Measurements from ENCODE around the gene COL28A1. TPM values are rescaled to one million over a fixed set of nuclear protein-coding genes. Genes with fewer than 3 reads are reported as not detected.
"Not testable (repeated sequence)": the region's sequence is repeated elsewhere in the genome, so short reads cannot be mapped to it uniquely, and the experiment has no call there.

Gene COL28A1
- total and polyA plus RNA-seq, 2 of the 13 experiments (the other 11 are each of a cell fraction or from before 2014, with no cell fraction given), result 0.07 to 0.15 TPM

DNA sequence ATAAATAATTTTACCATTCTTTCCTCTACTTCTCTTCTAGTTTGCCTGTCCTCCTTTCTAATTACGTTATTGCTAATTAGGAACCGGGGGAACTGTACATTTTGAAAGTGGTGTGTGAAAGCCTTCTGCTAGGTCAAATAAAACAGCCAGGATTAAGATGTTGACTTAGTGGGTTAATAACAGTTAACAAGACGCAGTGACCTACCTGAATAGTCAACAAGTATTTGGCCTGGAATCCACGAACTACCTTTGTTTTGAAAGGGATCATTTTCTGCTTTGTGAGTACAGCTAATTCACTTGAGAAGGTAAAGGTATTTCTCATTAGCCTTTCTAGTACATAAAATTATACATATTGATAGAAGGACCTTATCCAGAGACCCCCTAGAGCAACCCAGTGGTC is 139.9 kb downstream of the COL28A1 start:
- intact Hi-C loops (cut with micrococcal nuclease; ENCODE audit: unreplicated experiment) (no loop called here), in situ Hi-C loops (cut with HindIII; ENCODE audit: extremely low pct_ligation_motif_present, low pct_unique_long_range_greater_than_20kb) (no loop called here)
- Histone ChIP-seq H3K4me2 (ENCODE audit: low read depth, low read length) (no peak overlapping the region), H3K9ac (ENCODE audit: insufficient read depth, low read depth, low read length) (no peak overlapping the region), H3K4me3 (replicated peaks in 1 of 3; ENCODE audit: insufficient read depth in 1 of 3, low read depth in 2 of 3, low read length in 3 of 3) (no peak overlapping the region), H2AFZ (ENCODE audit: low read length) (no peak overlapping the region), H4K20me1 (ENCODE audit: insufficient read depth, low read length) (no peaks in the 10 kb centered on the region), H3K27ac (ENCODE audit: extremely low read length, insufficient read depth, low read length) (no peak overlapping the region), H3K79me2 (ENCODE audit: insufficient read depth, low read length) (no peaks in the 10 kb centered on the region), H3K4me1 (ENCODE audit: insufficient read depth, low read length) (no peaks in the 10 kb centered on the region), H3K27me3 (ENCODE audit: control insufficient read depth in 1 of 2, insufficient read depth in 2 of 2, low read length in 2 of 2) (no peaks in the 10 kb centered on the region), H3K9me3 (ENCODE audit: low read length) (no peaks in the 10 kb centered on the region), H3K36me3 (replicated peaks in 1 of 2; ENCODE audit: control insufficient read depth in 1 of 2, insufficient read depth in 2 of 2, low read length in 2 of 2) (no peaks in the 10 kb centered on the region)
- DNase-seq (ENCODE audit: low spot score) (no peak), FAIRE-seq (no peak), ATAC-seq (no peak)
- 23% methylated on average over 4 of the region's 4 CpGs for WGBS (ENCODE audit: low lambda C conversion rate)
- POLR2A ChIA-PET, result no interaction called here
- CTCF ChIA-PET (ENCODE audit: low intra/inter-chr PET ratio, low total read pairs), result no interaction called here
- TF ChIP-seq SNAPC2 (CRISPR knock-in tag; IDR thresholded peaks at IDR 0.05) (no peak), ZNF7 (CRISPR knock-in tag; IDR thresholded peaks at IDR 0.05) (no peak), ZNF496 (CRISPR knock-in tag; IDR thresholded peaks at IDR 0.05; ENCODE audit: insufficient replicate concordance) (no peak), SALL1 (CRISPR knock-in tag; IDR thresholded peaks at IDR 0.05) (no peak), PHB2 (IDR thresholded peaks at IDR 0.05; ENCODE audit: partially characterized antibody) (no peak), ZNF724P (CRISPR knock-in tag; IDR thresholded peaks at IDR 0.05; ENCODE audit: borderline replicate concordance) (no peak), TGIF2 (CRISPR knock-in tag; IDR thresholded peaks at IDR 0.05) (no peak), CBX2 (IDR thresholded peaks at IDR 0.05; ENCODE audit: low read depth, low read length) (no peak), CBX2 (CRISPR knock-in tag; IDR thresholded peaks at IDR 0.05; ENCODE audit: low read depth) (no peak), KLF16 (CRISPR knock-in tag; IDR thresholded peaks at IDR 0.05) (no peak), FOXJ3 (CRISPR knock-in tag; IDR thresholded peaks at IDR 0.05; ENCODE audit: borderline replicate concordance) (no peak), NFIC (IDR thresholded peaks at IDR 0.05; ENCODE audit: low read length) (no peak)
- TF ChIP-seq, protein P1, sequence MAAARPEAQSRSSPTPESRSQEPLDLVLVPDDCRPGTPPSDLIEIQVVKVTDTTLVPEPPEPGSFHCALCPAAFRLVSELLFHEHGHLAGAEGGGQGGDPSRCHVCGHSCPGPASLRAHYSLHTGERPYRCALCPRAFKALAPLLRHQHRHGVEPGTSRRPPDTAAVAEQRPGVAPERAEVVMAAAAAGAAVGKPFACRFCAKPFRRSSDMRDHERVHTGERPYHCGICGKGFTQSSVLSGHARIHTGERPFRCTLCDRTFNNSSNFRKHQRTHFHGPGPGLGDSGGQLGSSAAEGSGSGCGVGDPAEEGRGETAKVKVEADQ (CRISPR knock-in tag; IDR thresholded peaks at IDR 0.05; ENCODE audit: borderline replicate concordance), result no peak
- TF ChIP-seq, protein P2, sequence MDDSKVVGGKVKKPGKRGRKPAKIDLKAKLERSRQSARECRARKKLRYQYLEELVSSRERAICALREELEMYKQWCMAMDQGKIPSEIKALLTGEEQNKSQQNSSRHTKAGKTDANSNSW (CRISPR knock-in tag; IDR thresholded peaks at IDR 0.05; ENCODE audit: borderline replicate concordance), result no peak
- TF ChIP-seq, protein P3, sequence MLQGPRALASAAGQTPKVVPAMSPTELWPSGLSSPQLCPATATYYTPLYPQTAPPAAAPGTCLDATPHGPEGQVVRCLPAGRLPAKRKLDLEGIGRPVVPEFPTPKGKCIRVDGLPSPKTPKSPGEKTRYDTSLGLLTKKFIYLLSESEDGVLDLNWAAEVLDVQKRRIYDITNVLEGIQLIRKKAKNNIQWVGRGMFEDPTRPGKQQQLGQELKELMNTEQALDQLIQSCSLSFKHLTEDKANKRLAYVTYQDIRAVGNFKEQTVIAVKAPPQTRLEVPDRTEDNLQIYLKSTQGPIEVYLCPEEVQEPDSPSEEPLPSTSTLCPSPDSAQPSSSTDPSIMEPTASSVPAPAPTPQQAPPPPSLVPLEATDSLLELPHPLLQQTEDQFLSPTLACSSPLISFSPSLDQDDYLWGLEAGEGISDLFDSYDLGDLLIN (CRISPR knock-in tag; IDR thresholded peaks at IDR 0.05; ENCODE audit: borderline replicate concordance), result no peak
- no TSS peak for BruUV-seq (replicated peaks)

DNA sequence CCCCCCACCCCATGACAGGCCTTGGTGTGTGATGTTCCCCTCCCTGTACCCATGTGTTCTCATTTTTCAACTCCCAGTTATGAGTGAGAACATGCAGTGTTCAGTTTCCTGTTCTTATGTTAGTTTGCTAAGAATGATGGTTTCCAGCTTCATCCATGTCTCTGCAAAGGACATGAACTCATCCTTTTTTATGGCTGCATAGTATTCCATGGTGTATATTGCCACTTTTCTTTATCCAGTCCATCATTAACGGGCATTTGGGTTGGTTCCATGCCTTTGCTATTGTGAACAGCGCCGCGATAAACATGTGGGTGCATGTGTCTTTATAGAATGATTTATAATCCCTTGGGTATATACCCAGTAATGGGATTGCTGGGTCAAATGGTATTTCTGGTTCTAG is 147.5 kb downstream of the COL28A1 start:
- POLR2A ChIA-PET; ATAC-seq; H2AFZ ChIP-seq (ENCODE audit: low read length); H4K20me1 ChIP-seq (ENCODE audit: insufficient read depth, low read length); H3K4me3 ChIP-seq (replicated peaks in 1 of 3; ENCODE audit: insufficient read depth in 1 of 3, low read depth in 2 of 3, low read length in 3 of 3); intact Hi-C loops (cut with micrococcal nuclease; ENCODE audit: unreplicated experiment); H3K4me2 ChIP-seq (ENCODE audit: low read depth, low read length); H3K4me1 ChIP-seq (ENCODE audit: insufficient read depth, low read length); in situ Hi-C loops (cut with HindIII; ENCODE audit: extremely low pct_ligation_motif_present, low pct_unique_long_range_greater_than_20kb); H3K27me3 ChIP-seq (ENCODE audit: control insufficient read depth in 1 of 2, insufficient read depth in 2 of 2, low read length in 2 of 2); DNase-seq (ENCODE audit: low spot score); BruUV-seq (replicated peaks); H3K79me2 ChIP-seq (ENCODE audit: insufficient read depth, low read length); FAIRE-seq; H3K9me3 ChIP-seq (ENCODE audit: low read length); H3K27ac ChIP-seq (ENCODE audit: extremely low read length, insufficient read depth, low read length); CTCF ChIA-PET (ENCODE audit: low intra/inter-chr PET ratio, low total read pairs); H3K36me3 ChIP-seq (replicated peaks in 1 of 2; ENCODE audit: control insufficient read depth in 1 of 2, insufficient read depth in 2 of 2, low read length in 2 of 2); H3K9ac ChIP-seq (ENCODE audit: insufficient read depth, low read depth, low read length): not testable (repeated sequence)
- WGBS (ENCODE audit: low lambda C conversion rate), result 75% methylated on average over 4 of the region's 4 CpGs

All from HepG2 (cell line).